Prostate gland (tissue), 2 donors: ENCODE data around the gene TLCD3A. TPM values are rescaled to one million over a fixed set of nuclear protein-coding genes. Genes with fewer than 3 reads are reported as not detected.

Experiments
- DNase-seq: peaks from one replicate; pipeline ENCODE4 v3.0.0-alpha.2; 2019; ENCODE audit warnings: low spot score
- H3K27ac ChIP-seq, 2 donors: fragments of 200-600 bp; sonication (generic); 2 replicates each; pipeline ENCODE4 v1.5.1; 2017 to 2019
- H3K27me3 ChIP-seq: fragments of 200-600 bp; sonication (generic); replicated peaks from 2 replicates; pipeline ENCODE4 v1.5.1; 2019; ENCODE audit not compliant: insufficient read depth
- H3K36me3 ChIP-seq, 2 donors: fragments of 200-600 bp; sonication (generic); 1 replicate in 1 of 2; 2 replicates in 1 of 2; pipeline versions ENCODE4 v1.5.1 to v1.8.1; 2017 to 2019
- H3K4me1 ChIP-seq: fragments of 200-600 bp; sonication (generic); replicated peaks from 2 replicates; pipeline ENCODE4 v1.5.1; 2019
- H3K4me3 ChIP-seq, 2 donors: fragments of 200-600 bp; sonication (generic); 2 replicates each; pipeline ENCODE4 v1.5.1; 2017 to 2019
- H3K9me3 ChIP-seq: fragments of 200-600 bp; sonication (generic); 2 replicates; pipeline ENCODE4 v1.5.1; 2017
- CTCF ChIP-seq, 4 experiments: fragments of 200-600 bp in 2 of 4; fragments of 450-650 bp in 2 of 4; sonication (generic) in 2 of 4; IDR thresholded peaks; 1 replicate in 3 of 4; 2 replicates in 1 of 4; pipeline ENCODE4 v1.5.1; 2016 to 2019; ENCODE audit warnings: antibody characterized with exemption in 4 of 4, mild to moderate bottlenecking in 2 of 4, moderate library complexity in 2 of 4
- POLR2A ChIP-seq: fragments of 450-650 bp; IDR thresholded peaks from one replicate; pipeline ENCODE4 v1.6.1; 2016; ENCODE audit warnings: antibody characterized with exemption, mild to moderate bottlenecking
- POLR2AphosphoS5 ChIP-seq: sonication (generic); formaldehyde crosslinking; IDR thresholded peaks from one replicate; pipeline ENCODE4 v1.6.1; 2017; ENCODE audit warnings: antibody characterized with exemption
- WGBS: methylation state at CpG from one replicate; pipeline ENCODE4 v1.1.5; 2018; 5-methylcytosine and 5-hydroxymethylcytosine counted together
- intact Hi-C: fragments of 100-400 bp; cut with DNase I; formaldehyde crosslinking; loops from one replicate; pipeline ENCODE4 v1.14.2; 2022
- total RNA-seq, 2 donors: library from RNA; depleted of rRNA; stranded (reverse); fragments of >200 nt; gene quantifications; one replicate each; pipeline ENCODE4 v1.1.0, GENCODE V29; 2016

Gene TLCD3A
- total RNA-seq, 2 donors from 2014 or later: 8.1 to 12.0 TPM

GRCh38 chr17:773016-773415 lies 40.6 kb downstream of the TLCD3A start:
- no peak for TF ChIP-seq POLR2AphosphoS5
- whole genome bisulfite sequencing: 75% methylated on average over 5 of the region's 5 CpGs

GRCh38 chr17:773467-774312 lies 41.3 kb downstream of the TLCD3A start:
- no peak for DNase-seq
- Histone ChIP-seq H3K27me3 (no peaks in the 10 kb centered on the region), H3K27ac (no peak overlapping the region), H3K36me3 (peaks cover 6 to 7% of the 10 kb centered on the region in 2 donors), H3K4me1 (no peaks in the 10 kb centered on the region), H3K9me3 (no peaks in the 10 kb centered on the region), H3K4me3 (no peak overlapping the region)
- TF ChIP-seq POLR2A: no peak
- no peak for TF ChIP-seq CTCF (IDR thresholded peaks at IDR 0.05)
- no peak for TF ChIP-seq POLR2AphosphoS5
- WGBS: 73% methylated on average over 14 of the region's 14 CpGs
- intact Hi-C loops: no loop called here

More at GRCh38 chr17:773016-773415, 40.6 kb downstream of the TLCD3A start:
- intact Hi-C loops: no loop called here
- no peak for DNase-seq
- Histone ChIP-seq H3K4me1 (no peaks in the 10 kb centered on the region), H3K27me3 (no peaks in the 10 kb centered on the region), H3K9me3 (no peaks in the 10 kb centered on the region), H3K27ac (no peak overlapping the region), H3K4me3 (no peak overlapping the region), H3K36me3 (peaks cover 6 to 7% of the 10 kb centered on the region in 2 donors)

- H3K27ac ChIP-seq: no peak overlapping the region
- WGBS: 90% methylated on average over 5 of the region's 5 CpGs
- intact Hi-C loops: no loop called here
- no peak for DNase-seq
- H3K36me3 ChIP-seq: peaks cover 6 to 7% of the 10 kb centered on the region in 2 donors
- H3K27me3 ChIP-seq: no peaks in the 10 kb centered on the region
- H3K9me3 ChIP-seq: no peaks in the 10 kb centered on the region
- TF ChIP-seq POLR2AphosphoS5 (no peak), POLR2A (no peak), CTCF (IDR thresholded peaks at IDR 0.05) (no peak)
- no peak overlapping the region for H3K4me3 ChIP-seq
- no peaks in the 10 kb centered on the region for H3K4me1 ChIP-seq
Observed at GRCh38 chr17:774313-774584, 41.9 kb downstream of the TLCD3A start.

- no peak overlapping the region for H3K4me3 ChIP-seq
- no peak overlapping the region for H3K27ac ChIP-seq
- H3K36me3 ChIP-seq: peaks cover 0 to 6% of the 10 kb centered on the region in 2 donors
- DNase-seq: no peak
- TF ChIP-seq POLR2A (no peak), POLR2AphosphoS5 (no peak), CTCF (IDR thresholded peaks at IDR 0.05) (no peak)
- H3K4me1 ChIP-seq: peaks cover 3% of the 10 kb centered on the region
- intact Hi-C loops: no loop called here
- 90% methylated on average over 11 of the region's 11 CpGs for WGBS
- no peaks in the 10 kb centered on the region for H3K27me3 ChIP-seq
- H3K9me3 ChIP-seq: no peaks in the 10 kb centered on the region
Observed at GRCh38 chr17:778096-778495, 45.7 kb downstream of the TLCD3A start.

- Histone ChIP-seq H3K27ac (peak within 1 kb of the TSS; percentile 78 to 79), H3K36me3 (no peaks in the 10 kb centered on the region), H3K9me3 (no peaks in the 10 kb centered on the region), H3K27me3 (no peaks in the 10 kb centered on the region), H3K4me3 (peak within 1 kb of the TSS; percentile 70 to 88), H3K4me1 (peaks cover 7% of the 10 kb centered on the region)
- DNase-seq: peak; percentile 90
- intact Hi-C loops: no loop called here
- TF ChIP-seq POLR2AphosphoS5 (peak; percentile 98), POLR2A (peak; percentile 78), CTCF (IDR thresholded peaks at IDR 0.05) (peak in 2 of 4 experiments; percentile 48 to 65)
- WGBS: under 1% methylated on average over 56 of the region's 87 CpGs
Observed at GRCh38 chr17:781805-782731, 49.7 kb downstream of the TLCD3A start, which contains the start of the genes GLOD4 and MRM3. TSS of gene GLOD4 (minus strand) at chr17:782280. CDS start at chr17:782255, 25 bp downstream. TSS of gene MRM3 (plus strand) at chr17:782353. CDS start at chr17:782379, 26 bp downstream.
